HL-60 (cell line): ENCODE results near the gene TTC22.

Experiments
- DNase-seq, 2 experiments: peaks; one replicate each; pipeline ENCODE4 v3.0.0-alpha.2; 2010 to 2020; ENCODE audit warnings: low read depth in 1 of 2, low spot score in 1 of 2
- H3K27ac ChIP-seq: fragments of 250-450 bp; sonication (Bioruptor Pico); replicated peaks from 2 replicates; pipeline ENCODE4 v1.5.1; 2020; ENCODE audit warnings: mild to moderate bottlenecking, moderate library complexity
- H3K27me3 ChIP-seq: fragments of 250-450 bp; sonication (Bioruptor Pico); 2 replicates; pipeline ENCODE4 v1.5.1; 2021; ENCODE audit warnings: mild to moderate bottlenecking, moderate library complexity; ENCODE audit not compliant: insufficient read depth, poor library complexity, severe bottlenecking
- H3K4me3 ChIP-seq: replicated peaks from 2 replicates; pipeline ENCODE4 v1.5.1; 2011; ENCODE audit warnings: mild to moderate bottlenecking, control low read depth, low read length; ENCODE audit not compliant: insufficient read depth
- GABPA ChIP-seq: IDR thresholded peaks from 2 replicates; pipeline ENCODE4 v1.6.1; 2012; ENCODE audit warnings: low read depth
- POLR2AphosphoS5 ChIP-seq: IDR thresholded peaks from 2 replicates; pipeline ENCODE4 v1.6.1; 2012; ENCODE audit warnings: low read depth
- REST ChIP-seq: IDR thresholded peaks from 2 replicates; pipeline ENCODE4 v1.6.1; 2012; ENCODE audit warnings: low read depth; ENCODE audit not compliant: insufficient replicate concordance
- SPI1 ChIP-seq: IDR thresholded peaks from 2 replicates; pipeline ENCODE4 v1.6.1; 2012; ENCODE audit warnings: low read depth, mild to moderate bottlenecking, borderline replicate concordance
- TF ChIP-seq, protein P1 (sequence below): IDR thresholded peaks from one replicate; pipeline ENCODE4 v1.5.1; 2011; ENCODE audit warnings: low read length, control low read depth, inconsistent platforms; ENCODE audit not compliant: insufficient read depth

The TTC22 gene

GRCh38 chr1:54842963-54843362, 41.8 kb upstream of the TTC22 start:
- Histone ChIP-seq H3K27ac (no peak overlapping the region), H3K4me3 (no peak overlapping the region), H3K27me3 (no peaks in the 10 kb centered on the region)
- TF ChIP-seq POLR2AphosphoS5, result no peak
- no peak for TF ChIP-seq GABPA
- TF ChIP-seq, protein P1, sequence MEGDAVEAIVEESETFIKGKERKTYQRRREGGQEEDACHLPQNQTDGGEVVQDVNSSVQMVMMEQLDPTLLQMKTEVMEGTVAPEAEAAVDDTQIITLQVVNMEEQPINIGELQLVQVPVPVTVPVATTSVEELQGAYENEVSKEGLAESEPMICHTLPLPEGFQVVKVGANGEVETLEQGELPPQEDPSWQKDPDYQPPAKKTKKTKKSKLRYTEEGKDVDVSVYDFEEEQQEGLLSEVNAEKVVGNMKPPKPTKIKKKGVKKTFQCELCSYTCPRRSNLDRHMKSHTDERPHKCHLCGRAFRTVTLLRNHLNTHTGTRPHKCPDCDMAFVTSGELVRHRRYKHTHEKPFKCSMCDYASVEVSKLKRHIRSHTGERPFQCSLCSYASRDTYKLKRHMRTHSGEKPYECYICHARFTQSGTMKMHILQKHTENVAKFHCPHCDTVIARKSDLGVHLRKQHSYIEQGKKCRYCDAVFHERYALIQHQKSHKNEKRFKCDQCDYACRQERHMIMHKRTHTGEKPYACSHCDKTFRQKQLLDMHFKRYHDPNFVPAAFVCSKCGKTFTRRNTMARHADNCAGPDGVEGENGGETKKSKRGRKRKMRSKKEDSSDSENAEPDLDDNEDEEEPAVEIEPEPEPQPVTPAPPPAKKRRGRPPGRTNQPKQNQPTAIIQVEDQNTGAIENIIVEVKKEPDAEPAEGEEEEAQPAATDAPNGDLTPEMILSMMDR, result no peak
- TF ChIP-seq REST, result no peak
- TF ChIP-seq SPI1, result no peak
- DNase-seq, result no peak

DNA sequence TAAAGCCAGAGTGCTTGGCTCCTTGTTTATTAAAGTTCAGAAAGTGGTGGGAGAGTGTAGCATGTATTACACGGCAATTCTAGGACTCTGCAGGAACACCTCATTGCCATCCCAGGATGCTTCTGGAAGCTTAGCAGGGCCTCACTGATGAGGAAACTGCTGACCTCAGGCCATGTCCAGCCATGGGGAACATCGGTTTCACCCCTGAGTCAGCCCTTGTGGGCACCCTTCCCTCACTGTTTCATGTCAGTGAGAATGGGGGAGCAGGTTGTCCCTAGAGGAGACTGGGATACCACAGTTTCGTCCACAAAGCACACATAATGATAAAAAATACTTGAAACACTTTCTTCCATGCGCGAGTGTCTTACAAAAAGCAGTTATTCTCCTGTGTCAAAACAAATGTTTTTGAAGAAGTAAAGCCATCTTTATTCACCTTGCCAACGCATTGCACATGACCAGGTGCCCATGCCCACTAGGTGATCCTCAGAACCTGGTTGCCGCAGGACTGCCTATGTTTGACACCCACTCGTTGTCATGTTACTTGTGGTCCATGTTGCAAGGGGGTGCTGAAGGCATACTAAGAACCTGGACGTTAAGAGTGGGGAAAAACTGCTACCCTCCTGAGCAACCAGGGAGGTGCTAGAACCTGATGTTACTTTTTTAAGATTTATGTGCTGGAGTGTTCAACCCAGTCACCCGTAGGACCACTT, 41.2 kb upstream of the TTC22 start:
- Histone ChIP-seq H3K4me3 (no peak overlapping the region), H3K27me3 (no peaks in the 10 kb centered on the region), H3K27ac (no peak overlapping the region)
- DNase-seq, result no peak
- TF ChIP-seq SPI1, result no peak
- TF ChIP-seq GABPA, result no peak
- TF ChIP-seq REST, result no peak
- TF ChIP-seq, protein P1, result no peak
- no peak for TF ChIP-seq POLR2AphosphoS5

DNA sequence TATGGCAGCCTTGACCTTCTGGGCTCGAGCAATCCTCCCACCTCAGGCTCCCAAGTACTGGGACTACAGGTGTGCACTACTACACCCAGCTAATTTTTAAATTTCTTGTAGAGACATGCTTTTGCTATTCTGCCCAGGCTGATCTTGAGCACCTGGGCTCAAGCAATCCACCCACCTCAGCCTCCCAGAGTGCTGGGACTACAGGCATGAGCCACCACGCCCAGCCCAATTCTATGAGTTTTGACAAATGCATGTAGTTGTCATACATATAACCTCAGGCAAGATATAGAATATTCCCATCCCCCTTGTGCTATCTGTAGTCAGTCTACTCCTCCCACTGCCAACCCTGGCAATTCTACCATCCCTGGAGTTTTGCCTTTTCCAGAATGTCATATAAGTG, 38.7 kb upstream of the TTC22 start:
- H3K27ac ChIP-seq, result no peak overlapping the region
- H3K4me3 ChIP-seq, result no peak overlapping the region
- no peak for DNase-seq
- H3K27me3 ChIP-seq, result peaks cover under 1% of the 10 kb centered on the region
- TF ChIP-seq GABPA (no peak), POLR2AphosphoS5 (no peak), SPI1 (no peak), REST (no peak)
- TF ChIP-seq, protein P1, result no peak
